ENCODE data around the gene ANKH. TPM values are rescaled to one million over a fixed set of nuclear protein-coding genes. Genes with fewer than 3 reads are reported as not detected.

Gene ANKH
- total and polyA plus RNA-seq, 10 of the 15 experiments (the other 5 are each of a cell fraction or from before 2014, with no cell fraction given) = 2.1 to 43.9 (median 14.4) TPM

- TF ChIP-seq ZNF207 (IDR thresholded peaks at IDR 0.05; ENCODE audit: borderline replicate concordance) (no peak), POLR2A (IDR thresholded peaks at IDR 0.05; ENCODE audit: low read depth, low read length) (peak; percentile 73), CEBPZ (IDR thresholded peaks at IDR 0.05; ENCODE audit: low read depth, low read length) (no peak), ETV6 (conservative IDR thresholded peaks at IDR 0.05 in 1 of 2, IDR thresholded peaks at IDR 0.05 in 1 of 2; ENCODE audit: borderline replicate concordance in 1 of 2, low read depth in 1 of 2) (0 out of 4 replicates have a peak, but pooled peaks of 1 of the 2 experiments have one; percentile 7), ZNF274 (IDR thresholded peaks at IDR 0.05; ENCODE audit: insufficient read depth, insufficient read length) (no peak), STAT1 (conservative IDR thresholded peaks at IDR 0.05) (no peak), CREM (IDR thresholded peaks at IDR 0.05; ENCODE audit: low read depth) (no peak), RAD51 (IDR thresholded peaks at IDR 0.05) (peak; percentile 71), ZBED1 (IDR thresholded peaks at IDR 0.05; ENCODE audit: borderline replicate concordance) (no peak), SMAD5 (IDR thresholded peaks at IDR 0.05; ENCODE audit: low read depth) (no peak), IKZF2 (IDR thresholded peaks at IDR 0.05) (no peak; a peak in 1 of 4 replicates), JUNB (IDR thresholded peaks at IDR 0.05) (no peak), TBL1XR1 (IDR thresholded peaks at IDR 0.05; ENCODE audit: low read depth, low read length) (no peak), EGR1 (IDR thresholded peaks at IDR 0.05; ENCODE audit: borderline replicate concordance in 1 of 2, low read depth in 2 of 2, low read length in 2 of 2) (no peak), BRCA1 (IDR thresholded peaks at IDR 0.05; ENCODE audit: low read depth, low read length) (no peak), ATF7 (IDR thresholded peaks at IDR 0.05; ENCODE audit: low read depth) (no peak), RELB (IDR thresholded peaks at IDR 0.05; ENCODE audit: low read depth) (no peak), ZNF592 (IDR thresholded peaks at IDR 0.05) (no peak), PAX8 (IDR thresholded peaks at IDR 0.05) (no peak), RB1 (IDR thresholded peaks at IDR 0.05; ENCODE audit: borderline replicate concordance) (no peak), SP1 (IDR thresholded peaks at IDR 0.05; ENCODE audit: low read depth, low read length) (no peak), NRF1 (conservative IDR thresholded peaks at IDR 0.05; ENCODE audit: low read depth, low read length) (no peak), CHD2 (IDR thresholded peaks at IDR 0.05; ENCODE audit: borderline replicate concordance, low read depth, low read length) (no peak)
- TF ChIP-seq, protein P1, sequence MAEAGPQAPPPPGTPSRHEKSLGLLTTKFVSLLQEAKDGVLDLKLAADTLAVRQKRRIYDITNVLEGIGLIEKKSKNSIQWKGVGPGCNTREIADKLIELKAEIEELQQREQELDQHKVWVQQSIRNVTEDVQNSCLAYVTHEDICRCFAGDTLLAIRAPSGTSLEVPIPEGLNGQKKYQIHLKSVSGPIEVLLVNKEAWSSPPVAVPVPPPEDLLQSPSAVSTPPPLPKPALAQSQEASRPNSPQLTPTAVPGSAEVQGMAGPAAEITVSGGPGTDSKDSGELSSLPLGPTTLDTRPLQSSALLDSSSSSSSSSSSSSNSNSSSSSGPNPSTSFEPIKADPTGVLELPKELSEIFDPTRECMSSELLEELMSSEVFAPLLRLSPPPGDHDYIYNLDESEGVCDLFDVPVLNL (IDR thresholded peaks at IDR 0.05; ENCODE audit: low read depth, low read length) = no peak
Observed at GRCh38 chr5:14665949-14666348, 205.6 kb downstream of the ANKH start (continued).

All from GM12878 (cell line).